HG02973 (cell line): ENCODE results near the gene SRY.
"Not testable (repeated sequence)": the region's sequence is repeated elsewhere in the genome, so short reads cannot be mapped to it uniquely, and the experiment has no call there.

Experiments
- ATAC-seq: cut with Tn5 transposase; IDR thresholded peaks from one replicate; pipeline ENCODE4 v1.9.1; 2021; ENCODE audit warnings: moderate library complexity; ENCODE audit not compliant: unreplicated experiment

The SRY gene

DNA sequence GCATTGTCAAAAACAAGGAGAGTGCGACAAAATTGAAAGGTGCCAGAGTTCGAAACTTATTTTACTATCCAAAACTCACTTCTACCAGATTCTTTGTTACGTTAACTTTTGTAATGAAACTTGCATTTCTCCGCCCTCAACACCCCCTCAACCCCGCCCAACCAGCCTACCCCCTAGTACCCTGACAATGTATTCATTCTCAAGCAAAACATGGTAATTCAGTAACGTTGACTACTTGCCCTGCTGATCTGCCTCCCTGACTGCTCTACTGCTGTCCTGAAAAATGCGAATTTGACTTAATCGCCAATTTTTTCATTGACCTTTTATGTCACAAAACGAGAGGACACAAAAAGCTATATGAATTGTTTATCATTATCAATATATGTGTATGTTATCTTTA lies at the start of gene SRY:
Gene SRY (minus strand): TSS at position 83 of the 400 bp plus-strand sequence. CDS start 79 bp downstream, at position 4.
- no peak for ATAC-seq

DNA sequence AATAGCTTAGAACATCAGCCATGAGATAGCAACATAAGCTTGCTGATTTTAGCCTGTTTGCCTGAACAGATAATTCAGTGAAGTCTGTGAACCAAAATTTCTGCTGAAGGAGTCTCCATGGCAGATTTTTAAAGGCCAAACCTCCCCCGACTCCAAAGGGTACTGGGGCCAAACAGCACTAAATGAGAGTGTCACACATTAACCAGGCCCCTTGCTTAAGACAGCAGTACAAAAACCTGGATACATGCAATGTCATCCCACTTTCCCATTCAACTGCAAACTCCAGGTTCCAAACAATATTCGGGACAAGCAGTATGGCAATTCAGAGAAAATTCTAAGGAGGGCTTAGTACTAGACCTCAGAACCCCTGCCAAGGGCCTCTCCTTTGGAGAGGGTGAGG lies 49.6 kb upstream of the SRY start:
- no peak for ATAC-seq

DNA sequence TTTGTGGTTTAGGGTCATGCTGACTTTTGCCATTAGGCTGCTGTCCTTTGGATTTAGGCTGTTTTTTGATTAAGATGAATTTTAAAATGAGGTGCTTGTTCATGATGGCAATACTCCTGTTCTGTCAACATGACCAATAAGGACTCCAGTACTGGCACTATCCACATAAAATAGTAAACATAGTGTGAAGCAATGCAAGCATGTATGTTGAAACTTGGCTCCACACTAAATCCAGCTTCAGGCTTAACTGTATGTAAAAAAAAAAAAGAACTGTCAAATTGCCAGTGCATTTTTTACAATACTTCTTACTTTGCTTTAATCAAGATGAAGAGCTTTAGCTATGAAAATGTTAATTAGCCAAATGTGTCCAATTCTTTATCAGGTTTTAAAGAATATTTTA lies 47.7 kb upstream of the SRY start:
- ATAC-seq, result no peak

DNA sequence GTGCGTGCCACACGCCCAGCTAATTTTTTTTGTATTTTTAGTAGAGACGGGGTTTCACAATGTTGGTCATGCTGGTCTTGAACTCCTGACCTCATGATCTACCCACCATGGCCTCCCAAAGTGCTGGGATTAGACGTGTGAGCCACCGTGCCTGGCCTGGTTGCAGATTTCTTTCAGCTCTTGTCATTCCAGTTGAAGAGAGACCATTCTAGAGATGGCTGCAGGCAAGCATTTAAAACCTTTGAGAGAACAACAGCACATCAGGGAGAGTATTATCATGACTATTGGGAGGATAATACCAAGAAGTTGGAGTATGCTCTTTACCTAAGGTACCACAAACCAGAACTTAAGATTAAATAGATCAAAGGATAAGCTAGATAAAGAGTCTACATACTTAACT lies 41.0 kb upstream of the SRY start:
- no peak for ATAC-seq

DNA sequence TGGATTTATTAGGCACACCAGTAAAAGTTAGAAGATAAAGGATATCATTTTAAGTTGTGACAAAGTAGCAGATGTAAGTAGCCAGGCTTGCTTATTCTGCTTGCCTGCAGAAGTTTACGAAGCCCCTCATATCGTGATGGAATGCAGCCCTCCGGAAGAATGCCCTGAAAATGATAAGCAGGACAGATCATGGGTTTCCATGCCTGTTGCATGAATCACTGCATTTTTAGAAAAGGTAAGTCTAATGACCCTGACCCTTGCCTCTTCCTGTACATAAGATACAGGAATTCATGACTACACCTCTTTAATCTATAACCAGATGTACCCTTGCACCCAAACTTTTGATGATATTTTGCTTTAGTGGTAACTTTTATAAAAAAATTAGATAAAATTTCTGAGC lies 37.0 kb upstream of the SRY start:
- ATAC-seq, result no peak

DNA sequence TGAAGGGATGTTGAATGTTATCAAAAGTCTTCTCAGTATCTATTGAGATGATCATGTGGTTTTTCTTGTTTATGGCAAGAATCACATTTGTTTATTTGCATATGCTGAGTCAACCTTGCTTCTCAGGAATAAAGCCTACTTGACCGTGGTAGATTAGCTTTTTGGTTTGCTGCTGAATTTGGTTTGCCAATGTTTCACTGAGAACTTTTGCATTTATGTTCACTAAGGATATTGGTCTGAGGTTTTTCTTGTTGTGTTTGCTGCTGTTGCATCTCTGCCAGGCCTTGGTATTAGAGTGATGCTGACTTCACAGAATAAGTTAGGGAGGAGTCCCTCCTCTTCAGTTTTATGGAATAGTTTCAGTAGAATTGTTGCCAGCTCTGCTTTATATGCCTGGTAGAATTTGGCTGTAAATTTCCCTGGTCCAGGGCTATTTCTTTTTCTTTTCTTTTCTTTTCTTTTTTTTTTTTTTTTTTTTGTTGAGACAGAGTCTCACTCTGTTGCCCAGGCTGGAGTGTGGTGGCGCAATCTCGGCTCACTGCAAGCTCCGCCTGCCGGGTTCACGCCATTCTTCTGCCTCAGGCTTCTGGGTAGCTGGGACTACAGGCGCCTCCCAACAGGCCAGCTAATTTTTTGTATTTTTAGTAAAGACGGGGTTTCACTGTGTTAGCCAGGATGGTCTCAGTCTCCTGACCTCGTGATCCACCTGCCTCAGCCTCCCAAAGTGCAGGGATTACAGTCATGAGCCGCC lies 29.8 kb upstream of the SRY start:
- ATAC-seq, result not testable (repeated sequence)

DNA sequence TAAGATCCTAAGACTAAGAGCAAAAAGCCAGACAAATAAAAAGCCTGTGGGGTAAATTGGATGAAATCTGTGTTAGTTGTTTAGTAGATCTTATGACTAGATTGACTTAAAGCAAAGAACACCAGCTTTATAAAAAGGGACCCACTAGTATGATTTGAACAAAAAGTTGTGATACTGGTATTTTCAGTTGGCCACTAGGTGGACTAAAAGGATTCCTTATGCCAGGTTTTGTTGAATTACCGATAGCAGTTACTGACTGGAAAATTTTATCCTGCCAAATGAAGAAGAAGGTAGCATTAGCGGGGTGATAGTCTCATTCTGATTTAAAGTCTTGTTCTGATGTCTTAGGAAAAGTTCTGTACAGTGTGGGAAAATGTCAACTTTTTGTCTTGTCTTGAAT lies 12.8 kb upstream of the SRY start:
- no peak for ATAC-seq

DNA sequence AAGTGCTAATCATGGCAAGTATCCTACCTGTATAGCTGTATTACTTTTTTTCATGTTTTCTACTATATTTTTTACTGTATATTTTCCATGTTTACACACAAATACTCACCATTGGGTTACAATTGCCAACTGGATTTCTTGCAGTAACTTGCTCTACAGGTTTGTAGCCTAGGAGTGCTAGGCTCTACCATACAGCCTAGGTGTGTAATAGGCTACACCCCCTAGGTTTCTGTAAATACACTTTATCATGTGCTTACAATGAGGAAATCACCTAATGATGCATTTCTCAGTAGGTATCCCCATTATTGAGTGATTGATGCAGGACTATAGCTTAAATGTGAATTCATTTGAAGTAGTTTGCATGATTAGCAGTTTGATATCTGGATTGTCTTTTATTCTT lies 10.5 kb upstream of the SRY start:
- ATAC-seq, result no peak

DNA sequence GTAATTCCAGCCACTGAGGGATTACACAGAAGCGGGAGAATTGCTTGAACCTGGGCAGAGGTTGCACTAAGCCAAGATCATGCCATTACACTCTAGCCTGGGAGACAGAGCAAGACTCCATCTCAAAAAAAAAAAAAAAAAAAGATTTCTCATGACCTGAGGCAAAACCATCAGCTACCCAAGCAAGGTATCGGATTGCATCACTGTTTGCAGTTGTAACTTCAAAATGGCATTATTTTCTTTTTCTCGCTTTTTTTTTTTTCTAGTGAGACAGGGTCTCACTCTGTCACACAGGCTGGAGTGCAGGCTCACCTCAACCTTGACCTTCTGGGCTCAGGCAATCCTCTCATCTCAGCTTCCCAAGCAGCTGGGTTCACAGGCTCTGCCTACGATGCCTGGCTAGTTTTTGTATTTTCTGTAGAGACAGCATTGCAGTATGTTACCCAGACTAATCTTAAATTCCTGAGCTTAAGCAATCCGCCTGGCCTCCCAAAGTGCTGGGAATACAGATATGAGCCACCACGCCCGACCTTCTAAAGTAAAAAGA lies 9.6 kb upstream of the SRY start:
- no peak for ATAC-seq

DNA sequence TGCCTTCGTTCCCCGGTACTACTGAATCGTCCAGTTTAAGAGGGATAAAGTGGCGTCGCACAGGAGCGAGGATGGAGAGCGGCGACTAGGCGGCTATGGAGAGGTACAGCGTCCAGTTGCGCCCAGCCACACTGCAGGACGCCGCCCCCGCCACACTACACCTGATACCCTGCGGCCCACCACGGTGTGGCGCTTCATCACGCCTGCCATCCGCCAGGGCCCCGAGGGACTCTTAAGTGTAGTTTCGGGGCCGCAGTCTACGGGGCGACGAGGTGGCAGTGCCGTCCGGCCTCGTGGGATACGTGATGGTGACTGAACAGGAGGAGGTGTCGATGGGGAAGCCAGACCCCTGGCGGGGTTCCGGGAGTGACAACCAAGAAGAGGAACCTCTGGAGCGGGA lies 2.3 kb upstream of the SRY start:
- ATAC-seq, result no peak

DNA sequence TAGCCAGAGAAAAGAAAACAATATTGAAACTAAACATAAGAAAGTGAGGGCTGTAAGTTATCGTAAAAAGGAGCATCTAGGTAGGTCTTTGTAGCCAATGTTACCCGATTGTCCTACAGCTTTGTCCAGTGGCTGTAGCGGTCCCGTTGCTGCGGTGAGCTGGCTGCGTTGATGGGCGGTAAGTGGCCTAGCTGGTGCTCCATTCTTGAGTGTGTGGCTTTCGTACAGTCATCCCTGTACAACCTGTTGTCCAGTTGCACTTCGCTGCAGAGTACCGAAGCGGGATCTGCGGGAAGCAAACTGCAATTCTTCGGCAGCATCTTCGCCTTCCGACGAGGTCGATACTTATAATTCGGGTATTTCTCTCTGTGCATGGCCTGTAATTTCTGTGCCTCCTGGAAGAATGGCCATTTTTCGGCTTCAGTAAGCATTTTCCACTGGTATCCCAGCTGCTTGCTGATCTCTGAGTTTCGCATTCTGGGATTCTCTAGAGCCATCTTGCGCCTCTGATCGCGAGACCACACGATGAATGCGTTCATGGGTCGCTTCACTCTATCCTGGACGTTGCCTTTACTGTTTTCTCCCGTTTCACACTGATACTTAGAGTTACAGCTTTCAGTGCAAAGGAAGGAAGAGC lies 488 bp downstream of the SRY start:
- no peak for ATAC-seq
